ENCODE data around the gene KRTAP6-1.

KRTAP6-1 gene

GRCh38 chr21:30613836-30614235 is at the start of gene KRTAP6-1:
Gene KRTAP6-1, minus strand, starts transcription at chr21:30613930. Its CDS starts 26 bp downstream, at chr21:30613904.
- no peak for DNase-seq (ENCODE audit: low spot score)

- DNase-seq (ENCODE audit: low spot score): no peak
Measured at GRCh38 chr21:30652891-30653290, 39.2 kb upstream of the KRTAP6-1 start.

- DNase-seq (ENCODE audit: low spot score): no peak
Measured at GRCh38 chr21:30646904-30647414, 33.2 kb upstream of the KRTAP6-1 start.

GRCh38 chr21:30642564-30642963 is 28.8 kb upstream of the KRTAP6-1 start, which contains the start of gene KRTAP20-3:
Gene KRTAP20-3, plus strand, starts transcription at chr21:30642864.
- DNase-seq (ENCODE audit: low spot score): no peak

- DNase-seq (ENCODE audit: low spot score): no peak
Measured at GRCh38 chr21:30638686-30639085, 25.0 kb upstream of the KRTAP6-1 start.

- DNase-seq (ENCODE audit: low spot score): no peak
Measured at GRCh38 chr21:30634906-30635305, 21.2 kb upstream of the KRTAP6-1 start, which contains the start of gene KRTAP20-2. Gene KRTAP20-2, plus strand, starts transcription at chr21:30635206. Its CDS starts 58 bp downstream, at chr21:30635264.

GRCh38 chr21:30629200-30629599 is 15.5 kb upstream of the KRTAP6-1 start:
- no peak for DNase-seq (ENCODE audit: low spot score)

- DNase-seq (ENCODE audit: low spot score): no peak
Measured at GRCh38 chr21:30628109-30628508, 14.4 kb upstream of the KRTAP6-1 start.

- DNase-seq (ENCODE audit: low spot score): no peak
Measured at GRCh38 chr21:30625449-30626165, 11.9 kb upstream of the KRTAP6-1 start.

GRCh38 chr21:30623362-30623761 is 9.6 kb upstream of the KRTAP6-1 start:
- DNase-seq (ENCODE audit: low spot score): no peak

- DNase-seq (ENCODE audit: low spot score): no peak
Measured at GRCh38 chr21:30620522-30620921, 6.8 kb upstream of the KRTAP6-1 start, which contains the start of gene KRTAP20-4. Gene KRTAP20-4, plus strand, starts transcription at chr21:30620627.

GRCh38 chr21:30620080-30620479 is 6.3 kb upstream of the KRTAP6-1 start:
- DNase-seq (ENCODE audit: low spot score): no peak

GRCh38 chr21:30616125-30616524 is 2.4 kb upstream of the KRTAP6-1 start, which contains the start of gene KRTAP20-1:
Gene KRTAP20-1, plus strand, starts transcription at chr21:30616425. Its CDS starts 30 bp downstream, at chr21:30616455.
- DNase-seq (ENCODE audit: low spot score): no peak

- DNase-seq (ENCODE audit: low spot score): no peak
Measured at GRCh38 chr21:30615199-30615598, 1.5 kb upstream of the KRTAP6-1 start.

- DNase-seq (ENCODE audit: low spot score): no peak
Measured at GRCh38 chr21:30612132-30612531, 1.6 kb downstream of the KRTAP6-1 start.

- no peak for DNase-seq (ENCODE audit: low spot score)
Measured at GRCh38 chr21:30605968-30606367, 7.8 kb downstream of the KRTAP6-1 start.

- no peak for DNase-seq (ENCODE audit: low spot score)
Measured at GRCh38 chr21:30600787-30601186, 12.9 kb downstream of the KRTAP6-1 start, which contains the start of gene KRTAP22-1. Gene KRTAP22-1, plus strand, starts transcription at chr21:30601087.

- no peak for DNase-seq (ENCODE audit: low spot score)
Measured at GRCh38 chr21:30598802-30599201, 14.9 kb downstream of the KRTAP6-1 start, which contains the start of gene KRTAP6-2. Gene KRTAP6-2, minus strand, starts transcription at chr21:30598902. Its CDS starts 28 bp downstream, at chr21:30598874.

GRCh38 chr21:30592140-30592539 is 21.6 kb downstream of the KRTAP6-1 start, which contains the start of gene KRTAP6-3:
Gene KRTAP6-3, plus strand, starts transcription at chr21:30592440. Its CDS starts 6 bp downstream, at chr21:30592446.
- no peak for DNase-seq (ENCODE audit: low spot score)

GRCh38 chr21:30590297-30590696 is 23.4 kb downstream of the KRTAP6-1 start, which contains the start of gene KRTAP22-2:
Gene KRTAP22-2, minus strand, starts transcription at chr21:30590397.
- no peak for DNase-seq (ENCODE audit: low spot score)

GRCh38 chr21:30582870-30583269 is 30.9 kb downstream of the KRTAP6-1 start:
- DNase-seq (ENCODE audit: low spot score): no peak

GRCh38 chr21:30580132-30580531 is 33.6 kb downstream of the KRTAP6-1 start:
- DNase-seq (ENCODE audit: low spot score): no peak

GRCh38 chr21:30579346-30579745 is 34.4 kb downstream of the KRTAP6-1 start:
- no peak for DNase-seq (ENCODE audit: low spot score)
